Left lobe of liver (tissue), 2 donors: ENCODE data around the gene SERINC5. TPM values are rescaled to one million over a fixed set of nuclear protein-coding genes. Genes with fewer than 3 reads are reported as not detected.
"Not testable (repeated sequence)": the region's sequence is repeated elsewhere in the genome, so short reads cannot be mapped to it uniquely, and the experiment has no call there.

Experiments used
- ATAC-seq: fragments of 200-7000 bp; cut with Tn5 transposase; one replicate; pipeline ENCODE4 v1.9.1; 2020; ENCODE audit warnings: mild to moderate bottlenecking, moderate library complexity
- DNase-seq: peaks from one replicate; pipeline ENCODE4 v3.0.0-alpha.2; 2020; ENCODE audit warnings: low spot score
- total RNA-seq: library from RNA; stranded (reverse); gene quantifications from one replicate; pipeline ENCODE4 v1.2.1, GENCODE V29; 2021
- donor health status: DM: no; HTN: no; CAD: no; lungs with moderate emphysema.
- donor health status: DM: no; HTN: yes; CAD: no.

SERINC5 gene
- total RNA-seq, 1 donor from 2014 or later, result 54.6 TPM

DNA sequence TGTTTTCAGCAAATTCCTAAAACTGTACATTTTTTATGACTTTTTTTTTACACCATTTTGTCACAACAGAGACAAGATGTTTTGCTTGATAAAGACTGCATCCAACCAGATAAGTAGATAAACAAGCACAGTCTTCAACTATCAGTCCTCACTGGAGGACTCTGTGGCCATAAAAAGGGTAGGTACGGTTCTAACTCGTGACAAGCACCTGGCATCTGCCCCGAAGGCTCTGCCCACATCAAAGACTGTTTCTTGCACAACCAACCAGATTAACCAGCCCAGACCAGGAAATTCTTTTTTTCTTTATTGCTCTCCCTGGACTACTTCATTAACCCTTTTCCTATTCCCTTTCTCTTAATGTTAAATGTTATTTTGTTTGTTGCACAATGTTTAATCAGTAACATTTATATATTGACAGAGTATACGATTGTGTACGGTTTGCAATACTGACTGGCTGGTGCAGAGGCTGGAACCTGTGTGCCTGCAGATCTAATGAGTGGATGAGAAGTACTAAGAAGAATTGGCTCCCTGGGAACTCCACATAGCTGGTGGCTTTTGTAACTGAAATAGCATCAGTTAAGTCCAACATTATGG, 74.1 kb downstream of the SERINC5 start:
- DNase-seq (peak; percentile 86), ATAC-seq (peak; percentile 68)

DNA sequence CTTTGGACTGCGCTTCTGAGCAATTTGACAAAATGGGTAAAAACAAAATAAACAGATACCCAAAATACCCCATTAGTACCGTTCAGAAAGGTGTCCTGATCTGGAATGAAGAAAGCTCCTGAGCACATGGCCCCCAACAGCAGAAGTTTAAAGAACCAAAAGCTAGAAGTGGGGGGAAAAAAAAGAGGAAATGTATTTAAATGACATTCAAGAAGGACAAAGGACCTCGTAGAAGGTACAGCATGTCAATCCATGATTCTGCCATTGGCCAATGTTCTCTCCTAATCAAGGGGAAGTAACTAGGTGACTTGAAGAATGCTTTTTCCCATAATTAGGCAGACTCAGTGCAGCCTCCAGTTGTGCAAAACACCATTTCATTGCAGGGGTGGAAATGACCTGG, 78.6 kb downstream of the SERINC5 start:
- ATAC-seq (no peak), DNase-seq (no peak)

DNA sequence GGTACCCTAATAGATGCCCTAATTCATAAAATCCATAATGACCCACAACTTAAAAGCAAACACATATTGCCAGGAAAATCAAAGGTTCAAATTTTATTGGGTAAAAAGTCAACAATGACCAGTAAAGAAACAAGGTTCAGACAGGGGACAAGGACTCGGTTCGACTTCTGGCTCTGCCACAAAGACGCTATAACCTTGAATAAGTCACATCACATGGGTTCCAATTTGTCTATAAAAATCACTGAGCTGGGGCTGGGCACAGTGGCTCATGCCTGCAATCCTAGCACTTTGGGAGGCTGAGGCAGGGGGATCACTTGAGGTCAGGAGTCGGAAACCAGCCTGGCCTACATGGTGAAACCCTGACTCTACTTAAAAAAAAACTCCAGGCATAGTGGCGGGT, 80.5 kb downstream of the SERINC5 start:
- DNase-seq (no peak), ATAC-seq (peak; percentile 50)

DNA sequence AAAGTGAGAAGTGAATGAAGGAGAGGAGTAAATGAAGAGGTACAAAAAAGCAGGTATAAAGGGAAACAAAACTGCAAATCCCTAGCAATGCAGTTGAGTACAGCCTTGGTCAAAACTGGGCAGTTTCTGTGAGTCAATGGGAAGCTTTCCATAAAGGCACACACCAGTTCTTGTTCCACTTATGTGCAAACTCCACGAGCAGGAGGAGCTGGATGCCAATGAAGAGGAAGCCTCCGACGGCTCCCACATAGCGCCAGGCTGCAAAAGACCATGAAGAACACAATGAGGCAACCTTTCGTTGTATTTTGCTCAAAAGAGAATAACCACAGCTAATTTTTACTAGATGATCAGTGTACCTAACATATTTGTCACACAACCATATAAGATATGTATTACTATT, 81.1 kb downstream of the SERINC5 start:
- ATAC-seq (peak; percentile 56), DNase-seq (no peak)

DNA sequence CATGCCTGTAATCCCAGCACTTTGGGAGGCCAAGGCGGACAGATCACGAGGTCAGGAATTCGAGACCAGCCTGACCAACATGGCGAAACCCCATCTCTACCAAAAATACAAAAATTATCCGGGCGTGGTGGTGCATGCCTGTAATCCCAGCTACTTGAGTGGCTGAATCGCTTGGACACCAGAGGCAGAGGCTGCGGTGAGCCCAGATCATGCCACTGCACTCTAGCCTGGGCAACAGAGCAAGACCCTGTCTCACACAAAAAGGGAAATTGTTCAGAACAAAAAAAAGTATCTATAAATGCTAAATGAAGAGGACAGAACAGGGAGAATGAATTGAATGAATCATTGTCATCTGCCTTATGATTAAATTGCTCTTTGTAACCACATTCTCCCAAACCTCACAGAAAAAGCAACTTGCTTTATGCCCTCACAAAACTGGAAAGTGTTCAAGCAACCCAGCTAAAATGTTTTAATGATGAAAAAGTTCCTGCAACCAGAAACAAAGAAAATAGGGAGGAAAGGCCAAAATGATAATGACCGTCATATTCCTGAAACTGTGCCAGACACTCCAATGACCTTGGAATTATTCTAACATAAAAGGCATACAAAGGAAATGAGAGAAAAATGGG, 83.7 kb downstream of the SERINC5 start:
- ATAC-seq (no peak), DNase-seq (no peak)

DNA sequence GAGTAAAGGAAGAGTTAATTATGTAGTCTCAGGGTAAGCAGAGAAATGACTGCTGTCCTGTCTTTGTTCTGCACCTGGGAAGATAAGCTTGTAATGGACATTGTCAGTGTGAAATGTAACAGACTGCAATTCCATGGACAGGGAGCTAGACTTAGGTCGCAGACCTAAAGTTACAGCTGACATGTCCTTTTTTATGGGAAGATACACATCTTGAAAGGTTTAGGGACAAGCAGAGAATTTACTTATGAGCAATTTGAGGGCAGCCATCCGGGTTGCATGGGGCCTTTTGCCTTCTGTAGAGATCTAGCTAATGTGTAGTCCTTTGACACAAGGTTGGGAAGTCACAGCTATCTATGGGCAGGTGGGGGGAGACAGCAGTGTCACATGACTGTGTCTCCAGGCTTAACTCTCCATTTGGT, 85.7 kb downstream of the SERINC5 start:
- ATAC-seq (no peak), DNase-seq (no peak)

DNA sequence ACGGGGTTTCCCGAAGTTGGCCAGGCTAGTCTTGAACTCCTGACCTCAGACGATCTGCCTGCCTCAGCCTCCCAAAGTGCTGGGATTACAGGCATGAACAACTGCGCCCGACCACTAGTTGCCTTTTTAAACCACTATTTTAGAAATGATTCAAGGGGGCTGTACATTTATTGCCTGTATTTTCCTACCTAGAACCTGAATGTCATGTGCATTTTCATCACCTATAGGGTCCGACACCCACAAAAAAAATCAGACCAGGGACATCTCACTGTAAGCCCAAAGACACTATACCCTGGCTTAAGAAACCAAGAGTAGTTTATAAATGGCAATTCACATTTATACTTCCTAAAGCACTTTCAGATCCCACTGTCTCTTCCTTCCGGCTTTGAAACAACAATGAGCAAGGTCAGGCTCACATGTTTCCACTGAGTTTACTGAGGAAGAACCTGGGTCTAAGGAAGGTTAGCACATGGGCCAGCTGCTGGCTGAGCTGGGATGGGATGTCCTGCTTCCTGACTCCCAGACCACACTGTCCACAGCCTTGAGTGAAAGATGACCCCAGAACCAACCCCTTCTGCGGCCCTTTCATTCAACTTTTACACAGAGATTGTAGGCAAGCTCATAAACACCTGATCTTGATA, 87.3 kb downstream of the SERINC5 start:
- DNase-seq (no peak), ATAC-seq (peak; percentile 58)

DNA sequence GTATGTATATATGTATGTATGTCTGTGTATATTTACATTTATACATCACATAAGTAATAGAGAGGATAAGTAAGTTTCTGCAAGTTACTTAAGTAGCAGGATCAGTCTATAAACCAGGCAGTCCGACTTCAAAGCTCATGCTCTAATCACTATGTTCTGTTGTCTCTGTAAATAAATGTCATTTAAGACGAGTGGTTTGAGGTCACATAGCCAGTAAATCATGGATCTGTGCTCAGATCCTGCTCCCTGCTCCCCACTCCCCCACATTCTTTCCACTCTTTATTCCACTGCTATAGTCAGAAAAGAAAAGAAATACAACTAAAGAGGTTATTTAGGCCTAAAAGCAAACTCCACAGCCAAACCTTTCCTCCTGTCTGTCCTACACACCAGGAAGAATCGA, 90.4 kb downstream of the SERINC5 start:
- no peak for DNase-seq
- peak; percentile 53 for ATAC-seq

DNA sequence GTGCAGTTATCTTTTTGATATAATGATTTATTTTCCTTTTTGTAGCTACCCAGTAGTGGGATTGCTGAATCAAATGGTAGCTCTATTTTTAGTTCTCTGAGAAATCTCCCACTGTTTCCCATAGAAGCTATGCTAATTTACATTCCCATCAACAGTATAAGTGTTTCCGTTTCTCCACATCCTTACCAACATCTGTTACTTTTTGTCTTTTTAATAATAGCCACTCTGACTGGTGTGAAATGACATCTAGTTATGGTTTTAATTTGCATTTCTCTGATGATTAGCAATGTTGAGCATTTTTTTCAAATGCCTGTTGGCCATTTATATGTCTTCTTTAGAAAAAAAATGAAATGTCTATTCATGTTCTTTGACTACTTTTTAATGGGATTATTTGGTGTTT, 94.7 kb downstream of the SERINC5 start:
- DNase-seq, result no peak
- no peak for ATAC-seq

DNA sequence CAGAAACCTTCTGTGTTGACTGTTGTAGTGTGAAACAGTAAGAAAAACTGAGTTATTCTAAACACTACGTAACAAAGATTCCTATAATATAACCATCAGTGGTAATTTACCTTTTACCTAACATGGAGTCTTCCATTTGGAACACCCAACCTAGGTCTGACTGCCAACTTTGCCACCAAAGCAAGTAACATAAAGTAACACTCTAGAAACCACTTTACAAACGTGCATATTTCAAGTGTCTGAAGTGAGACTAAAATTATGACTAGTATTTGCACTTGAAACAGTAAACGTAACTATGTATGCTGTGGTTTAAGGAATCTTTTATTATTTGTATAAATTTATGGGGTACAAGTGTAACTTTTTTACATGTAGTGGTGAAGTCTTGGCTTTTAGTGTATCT, 95.6 kb downstream of the SERINC5 start:
- no peak for DNase-seq
- ATAC-seq, result no peak

DNA sequence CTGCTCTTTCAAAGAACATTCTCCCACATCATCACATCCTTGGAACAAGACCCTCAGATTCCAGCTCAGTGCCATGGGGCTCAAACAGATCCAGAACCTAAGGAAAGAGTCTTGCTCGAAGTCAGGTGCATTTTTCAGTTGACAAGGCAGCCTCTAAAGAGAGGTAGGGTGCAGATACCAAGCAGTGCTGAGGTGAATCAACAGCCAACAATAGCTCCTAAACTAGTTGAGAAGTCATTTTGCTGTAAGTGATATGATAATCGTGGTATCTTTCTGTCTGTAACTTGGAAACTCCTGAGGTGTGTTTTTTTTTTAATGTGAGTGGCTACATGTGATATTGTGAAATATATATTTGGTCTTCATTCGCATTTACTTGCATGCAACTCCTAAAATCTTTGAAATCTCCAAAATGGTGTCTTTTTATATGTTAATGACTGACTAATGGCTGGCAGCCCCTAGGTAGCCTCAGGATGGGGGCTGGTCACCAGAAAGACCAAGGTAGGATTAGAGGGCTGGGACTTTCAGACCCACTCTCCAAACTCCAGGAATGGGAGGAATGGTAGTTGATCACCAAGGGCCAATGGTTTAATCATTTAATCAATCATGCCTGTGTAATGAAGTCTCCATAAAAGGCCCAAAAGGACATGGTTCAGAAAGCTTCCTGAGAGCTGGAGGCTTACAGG, 96.6 kb downstream of the SERINC5 start:
- no peak for ATAC-seq
- DNase-seq, result no peak

DNA sequence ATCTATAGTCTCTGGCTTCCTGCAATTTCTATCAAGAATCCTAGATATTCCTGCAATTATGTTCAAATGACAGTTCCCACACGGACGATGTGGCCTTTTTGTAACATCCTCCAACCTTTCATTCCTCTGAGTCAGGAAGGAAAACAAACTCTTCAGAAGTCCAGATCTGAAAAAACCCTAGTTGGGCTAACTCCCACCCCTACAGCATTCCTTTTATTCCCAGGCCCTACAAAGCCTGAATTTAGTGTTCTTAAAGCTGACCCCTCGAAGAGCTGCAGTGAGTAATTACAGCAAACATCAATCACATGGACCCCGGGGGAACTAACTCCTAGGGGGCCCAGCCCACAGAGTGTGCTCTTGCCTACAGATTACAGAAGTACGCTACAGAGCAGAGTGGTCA, 99.7 kb downstream of the SERINC5 start:
- DNase-seq (no peak), ATAC-seq (no peak)

DNA sequence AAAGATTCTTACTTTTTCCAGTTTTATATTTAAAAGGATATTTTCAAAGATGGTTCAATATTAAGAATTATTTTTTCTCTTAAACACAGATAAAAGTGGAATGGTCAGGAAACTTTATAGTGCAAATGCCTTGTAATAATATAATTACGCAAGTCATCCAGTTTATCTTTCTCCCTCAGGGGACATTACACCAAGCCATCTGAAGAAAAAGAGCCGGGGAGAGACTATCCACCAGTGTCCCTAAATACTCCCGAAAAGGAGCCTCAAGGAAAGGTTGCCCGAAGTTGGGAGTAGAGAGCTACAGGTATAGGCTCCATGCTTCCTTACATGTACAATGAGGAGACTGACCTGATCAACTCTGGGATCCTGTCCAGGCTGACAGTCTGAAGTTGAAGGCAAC, 101.1 kb downstream of the SERINC5 start:
- ATAC-seq, result no peak
- no peak for DNase-seq

DNA sequence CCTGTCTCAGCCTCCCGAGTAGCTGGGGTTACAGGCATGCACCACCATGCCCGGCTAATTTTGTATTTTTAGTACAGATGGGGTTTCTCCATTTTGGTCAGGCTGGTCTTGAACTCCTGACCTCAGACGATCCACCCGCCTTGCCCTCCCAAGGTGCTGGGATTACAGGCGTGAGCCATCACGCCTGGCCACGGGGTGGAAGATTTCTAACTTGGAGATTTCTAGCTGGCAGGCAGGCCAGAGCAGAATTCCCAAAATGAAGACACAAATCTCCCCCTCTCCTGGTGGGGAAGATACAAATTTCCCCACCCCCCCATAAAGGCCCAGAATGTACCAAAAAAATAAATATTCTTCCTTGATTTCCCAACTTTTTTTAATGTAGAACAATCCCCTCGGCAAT, 101.6 kb downstream of the SERINC5 start:
- ATAC-seq, DNase-seq: not testable (repeated sequence)

DNA sequence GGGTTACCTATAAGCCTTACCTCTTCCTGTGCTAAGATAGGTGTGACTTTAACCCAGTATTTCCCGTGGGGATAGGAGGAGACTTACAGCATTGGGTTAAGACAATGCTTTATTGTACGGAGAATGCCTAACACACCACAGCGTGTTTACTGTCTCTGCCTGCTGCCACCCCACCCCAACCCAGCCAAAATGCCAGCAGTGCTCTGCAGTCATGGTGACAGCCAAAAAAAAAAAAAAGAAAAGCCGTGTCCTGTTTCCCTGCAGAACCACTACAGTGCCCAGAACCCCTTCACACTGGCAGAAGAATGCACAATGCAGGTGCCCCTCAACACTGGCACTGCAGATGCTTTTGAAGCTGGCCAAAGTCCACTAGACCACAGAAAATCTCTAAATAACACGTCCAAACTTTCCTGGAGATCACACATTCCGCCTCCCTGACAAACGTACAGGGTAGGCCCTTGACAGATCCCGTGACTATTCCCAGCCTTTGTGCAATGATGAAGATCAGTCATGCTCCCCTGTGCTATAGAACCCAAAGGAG, 102.2 kb downstream of the SERINC5 start:
- ATAC-seq (peak; percentile 46), DNase-seq (no peak)

DNA sequence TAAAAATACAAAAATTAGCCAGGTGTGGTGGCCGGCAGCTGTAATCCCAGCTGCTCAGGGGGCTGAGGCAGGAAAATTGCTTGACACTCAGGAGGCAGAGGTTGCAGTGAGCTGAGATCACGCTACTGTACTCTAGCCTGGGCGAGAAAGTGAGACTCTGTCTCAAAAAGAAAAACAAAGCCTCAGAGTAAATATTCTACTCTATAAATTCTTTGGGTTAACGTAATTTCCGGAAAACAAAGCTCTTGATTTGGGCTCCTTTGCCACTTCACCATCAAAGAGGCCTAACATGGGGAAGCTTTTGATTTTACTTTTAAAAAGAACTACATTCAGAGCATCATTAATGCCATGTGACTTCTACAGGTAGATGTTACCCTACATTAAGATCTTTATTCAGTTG, 103.1 kb downstream of the SERINC5 start:
- DNase-seq, result no peak
- no peak for ATAC-seq

DNA sequence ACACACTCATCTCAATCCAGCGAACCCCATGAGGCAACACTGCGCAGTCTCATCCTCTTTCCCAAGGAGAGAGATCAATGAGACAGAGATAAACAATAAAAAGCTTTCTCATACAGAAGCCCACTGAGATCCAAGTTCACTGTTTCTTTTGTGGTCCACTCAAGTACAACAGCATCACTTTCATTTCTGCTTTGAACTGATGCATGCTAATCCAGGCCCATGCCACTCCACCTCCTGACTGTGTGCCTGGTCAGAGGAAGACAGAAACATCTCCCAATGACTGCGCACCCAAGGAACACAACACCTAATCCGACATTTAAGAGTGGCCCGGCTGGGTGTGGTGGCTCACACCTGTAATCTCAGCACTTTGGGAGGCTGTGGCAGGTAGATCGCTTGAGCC, 104.0 kb downstream of the SERINC5 start:
- no peak for DNase-seq
- no peak for ATAC-seq

DNA sequence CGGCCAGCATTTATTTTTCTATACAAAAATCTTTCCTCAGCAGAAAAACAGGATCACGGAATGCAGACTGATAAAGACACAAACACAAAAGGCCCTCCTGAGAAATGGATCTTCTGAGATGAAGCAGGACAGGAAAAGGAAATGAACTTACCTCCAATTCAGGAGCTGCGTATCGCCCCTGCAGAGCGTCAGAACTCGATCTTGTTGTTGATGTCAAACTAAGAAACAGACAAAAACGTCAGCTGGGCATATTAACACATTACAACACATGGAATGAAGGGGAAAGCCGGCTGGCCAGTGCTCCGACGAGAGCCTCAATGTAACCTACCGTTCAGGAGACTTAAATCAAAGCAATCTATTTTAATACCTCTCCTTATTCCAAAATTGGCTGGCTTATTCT, 105.1 kb downstream of the SERINC5 start:
- no peak for DNase-seq

DNA sequence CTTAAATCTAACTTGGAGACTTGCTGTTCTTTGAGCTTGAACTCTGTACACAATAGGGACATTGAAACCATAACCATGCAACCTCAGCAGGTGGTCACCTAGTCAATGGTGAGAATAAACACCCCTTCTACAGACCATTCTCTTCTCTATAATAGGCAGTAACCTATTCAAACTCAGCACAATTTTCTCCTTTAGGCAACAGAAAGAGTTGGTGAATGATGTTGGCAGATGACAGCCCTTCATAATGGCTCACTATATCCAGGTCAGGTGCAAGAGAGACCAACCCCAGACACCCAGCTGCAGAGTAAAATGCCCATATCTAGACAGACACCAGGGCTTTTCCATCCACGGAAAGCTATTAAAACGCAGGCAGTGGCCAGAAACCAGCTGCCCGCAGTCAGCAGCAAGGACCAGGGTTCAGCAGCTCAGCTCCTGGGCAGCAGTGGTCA, 106.7 kb downstream of the SERINC5 start:
- ATAC-seq, result peak; percentile 20
- no peak for DNase-seq

More for the DNA sequence above, 105.1 kb downstream of the SERINC5 start:
- ATAC-seq, result no peak

DNA sequence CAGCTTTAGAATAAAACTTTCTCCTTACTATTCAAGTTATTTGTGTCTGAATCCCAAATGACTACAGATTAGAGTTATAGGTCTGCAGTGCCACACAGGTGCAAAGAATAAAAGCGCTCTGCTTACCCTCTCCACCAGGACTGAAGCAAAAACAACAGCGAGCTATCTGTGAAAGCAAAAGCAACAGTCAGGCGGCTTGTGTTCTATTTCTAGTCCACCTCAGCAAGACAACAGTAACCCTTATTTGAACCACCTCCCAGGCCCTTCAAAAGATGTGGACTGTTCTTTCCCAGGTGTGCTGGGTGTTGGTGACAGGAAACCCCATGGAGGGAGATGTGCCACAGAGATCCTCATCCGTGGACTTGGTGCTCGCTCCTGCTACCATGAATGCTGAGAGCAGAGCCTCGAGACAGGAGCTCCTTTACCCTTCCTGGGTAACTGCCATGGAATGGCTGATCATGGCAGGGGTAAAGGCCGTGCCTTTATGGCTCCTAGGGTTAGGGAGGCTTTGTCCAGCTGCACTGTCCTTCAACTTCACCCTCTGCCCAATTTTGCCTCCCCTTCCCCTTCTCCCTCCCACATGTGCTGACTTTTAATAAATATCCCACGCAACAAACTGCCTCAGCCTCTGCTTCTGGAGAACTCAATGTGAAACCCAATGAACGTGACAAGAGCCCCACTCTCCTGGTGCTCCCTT, 108.6 kb downstream of the SERINC5 start:
- DNase-seq (no peak), ATAC-seq (no peak)

DNA sequence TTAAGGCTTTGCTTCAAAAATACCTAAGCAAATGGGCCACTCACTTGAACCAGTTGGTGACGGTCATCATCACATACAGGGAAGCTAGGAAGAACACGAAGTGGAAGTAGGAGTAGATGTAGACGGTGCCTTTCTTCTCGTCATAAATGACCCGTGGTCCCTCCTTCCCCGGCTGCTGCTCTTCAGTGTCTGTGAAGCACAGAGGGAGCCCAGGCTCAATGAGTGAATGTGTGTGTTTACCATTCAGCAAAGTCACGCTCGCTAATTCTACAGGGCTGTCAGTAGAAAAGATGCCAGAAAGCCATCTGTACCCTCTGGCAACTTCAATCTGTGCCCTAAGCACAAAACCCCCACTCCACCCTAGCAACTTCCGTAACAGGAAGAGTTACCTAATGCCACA, 109.8 kb downstream of the SERINC5 start:
- ATAC-seq (no peak), DNase-seq (no peak)
